Erythroblast (primary cell): ENCODE results near the gene AFF3.

Source experiments
- GATA1 ChIP-seq: IDR thresholded peaks from 2 replicates; pipeline ENCODE4 v1.6.1; 2011; ENCODE audit warnings: low read depth, mild to moderate bottlenecking, control low read depth, low read length, moderate library complexity
- POLR2A ChIP-seq: IDR thresholded peaks from 2 replicates; pipeline ENCODE4 v1.6.1; 2011; ENCODE audit warnings: mild to moderate bottlenecking, low read length

GRCh38 chr2:100077935-100078334 is 64.5 kb downstream of the AFF3 start:
- TF ChIP-seq POLR2A (no peak), GATA1 (no peak)
